K562 (cell line): ENCODE measurements around the gene VPS33B. TPM values are rescaled to one million over a fixed set of nuclear protein-coding genes. Genes with fewer than 3 reads are reported as not detected.

Experiments
- BACH1 ChIP-seq: fragments of 200-800 bp; sonication (Bioruptor generic); IDR thresholded peaks from 2 replicates; pipeline ENCODE4 v1.6.1; 2016; ENCODE audit warnings: missing genetic modification characterization, missing compliant biosample characterization
- FOXK2 ChIP-seq, 2 experiments: fragments of 450-650 bp; IDR thresholded peaks in 1 of 2; conservative IDR thresholded peaks in 1 of 2; 2 replicates each; pipeline ENCODE4 v1.6.1; 2016; ENCODE audit warnings: low read depth in 2 of 2, mild to moderate bottlenecking in 1 of 2
- HMG20B ChIP-seq: fragments of 250-450 bp; sonication (Bioruptor Pico); IDR thresholded peaks from 2 replicates; pipeline ENCODE4 v1.5.0; 2021; ENCODE audit warnings: mild to moderate bottlenecking
- MLX ChIP-seq, 2 experiments: fragments of 450-650 bp in 1 of 2; sonication (generic) in 1 of 2; formaldehyde crosslinking; conservative IDR thresholded peaks; 2 replicates each; pipeline versions ENCODE4 v1.4.0 to v1.8.1; 2020 to 2022; ENCODE audit warnings: mild to moderate bottlenecking in 1 of 2, missing genetic modification reagents in 1 of 2
- NCOR1 ChIP-seq: fragments of 450-650 bp; IDR thresholded peaks from 2 replicates; pipeline ENCODE4 v1.6.1; 2016; ENCODE audit warnings: mild to moderate bottlenecking, moderate library complexity
- NFRKB ChIP-seq: fragments of 450-650 bp; IDR thresholded peaks from 2 replicates; pipeline ENCODE4 v1.6.1; 2016; ENCODE audit warnings: low read depth
- PCBP2 ChIP-seq: fragments of 200-400 bp; formaldehyde crosslinking; IDR thresholded peaks from 2 replicates; pipeline ENCODE4 v1.6.1; 2018; ENCODE audit warnings: low read length, low read depth, mild to moderate bottlenecking, moderate library complexity; ENCODE audit not compliant: poor library complexity, severe bottlenecking
- PHF8 ChIP-seq: fragments of 200-600 bp; sonication (generic); IDR thresholded peaks from 2 replicates; pipeline ENCODE4 v1.6.1; 2012; ENCODE audit warnings: mixed run types, mild to moderate bottlenecking, inconsistent platforms, low read length, moderate library complexity, borderline replicate concordance
- POLR2AphosphoS5 ChIP-seq: IDR thresholded peaks from 2 replicates; pipeline ENCODE4 v1.6.1; 2011; ENCODE audit warnings: mild to moderate bottlenecking, low read depth, low read length, moderate library complexity; ENCODE audit not compliant: control insufficient read depth, insufficient read depth
- SMARCE1 ChIP-seq: fragments of 450-650 bp; IDR thresholded peaks from 2 replicates; pipeline ENCODE4 v1.7.1; 2016; ENCODE audit warnings: mild to moderate bottlenecking
- STAT5B ChIP-seq: fragments of 250-450 bp; sonication (Bioruptor Pico); IDR thresholded peaks from 2 replicates; pipeline ENCODE4 v1.8.0; 2021; ENCODE audit warnings: mild to moderate bottlenecking, inconsistent platforms
- ZNF717 ChIP-seq: fragments of 250-450 bp; sonication (Bioruptor Pico); IDR thresholded peaks from 2 replicates; pipeline ENCODE4 v1.5.0; 2021
- polyA plus RNA-seq, 8 experiments: library from polyadenylated mRNA; depleted of rRNA in 4 of 8; stranded (reverse) in 5 of 8; unstranded in 3 of 8; fragments of >200 nt; fragmentation: Nextera tagmentation in 2 of 8; fragmentation: Illumina TruSeq in 1 of 8; extraction: Ambion mirVana in 2 of 8; extraction: Trizol in 1 of 8; gene quantifications; 2 replicates each; pipeline versions ENCODE4 v1.2.1 to v1.2.3, GENCODE V29; 2011 to 2014; ENCODE audit warnings: inconsistent platforms in 1 of 8, missing spikeins in 1 of 8
- total RNA-seq, 7 experiments: library from RNA; depleted of rRNA in 6 of 7; stranded (reverse); fragments of >200 nt in 6 of 7; fragmentation: Illumina TruSeq in 2 of 7; extraction: Trizol in 2 of 7; gene quantifications; 2 replicates each; pipeline versions ENCODE4 v1.2.1 to v1.2.3, GENCODE V29; 2011 to 2021; ENCODE audit warnings: low replicate concordance in 1 of 7

Gene VPS33B
- total and polyA plus RNA-seq, 9 of the 15 experiments (the other 6 are each of a cell fraction or from before 2014, with no cell fraction given): 9.4 to 25.5 (median 14.8) TPM

GRCh38 chr15:90991587-90992285 is 30.7 kb downstream of the VPS33B start (continued):
- TF ChIP-seq HMG20B (no peak), STAT5B (no peak), PCBP2 (no peak), POLR2AphosphoS5 (peak; percentile 39; the same call in 1 of the 2 replicates), FOXK2 (conservative IDR thresholded peaks at IDR 0.05 in 1 of 2, IDR thresholded peaks at IDR 0.05 in 1 of 2; ENCODE audit: low read depth in 2 of 2) (no peak), MLX (CRISPR knock-in tag; conservative IDR thresholded peaks at IDR 0.05) (no peak), NFRKB (0 out of 2 replicates have a peak, but pooled peaks have one; percentile 53), PHF8 (no peak), BACH1 (no peak), NCOR1 (peak; percentile 43; the same call in 1 of the 2 replicates), ZNF717 (no peak), SMARCE1 (no peak)
